Tibial nerve (tissue), 3 donors: Measurements from ENCODE around the gene AMFR.

Source experiments
- POLR2A ChIP-seq, 2 donors: fragments of 450-650 bp; IDR thresholded peaks; one replicate each; pipeline ENCODE4 v1.6.1; 2017; ENCODE audit warnings: antibody characterized with exemption in 2 of 2, mild to moderate bottlenecking in 2 of 2, moderate library complexity in 2 of 2
- TF ChIP-seq, protein P1 (sequence below), 5 experiments: fragments of 200-600 bp in 3 of 5; fragments of 450-650 bp in 2 of 5; sonication (generic) in 3 of 5; IDR thresholded peaks; one replicate each; pipeline ENCODE4 v1.5.1; 2016 to 2019; ENCODE audit warnings: antibody characterized with exemption in 5 of 5, mild to moderate bottlenecking in 3 of 5, moderate library complexity in 2 of 5

DNA sequence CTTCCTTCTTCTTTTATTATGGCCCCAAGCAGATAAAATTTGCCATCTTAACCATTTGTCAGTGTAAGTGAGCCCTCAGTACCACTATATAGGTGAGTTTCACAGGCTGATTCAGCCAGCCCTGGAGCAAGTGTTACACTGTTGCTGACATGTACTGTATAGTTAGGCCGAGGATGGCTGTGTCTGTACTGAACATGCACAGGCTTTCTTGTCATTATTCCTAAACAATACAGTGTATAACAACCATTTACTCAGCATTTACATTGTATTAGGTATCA lies 53.7 kb downstream of the AMFR start:
- TF ChIP-seq, protein P1, sequence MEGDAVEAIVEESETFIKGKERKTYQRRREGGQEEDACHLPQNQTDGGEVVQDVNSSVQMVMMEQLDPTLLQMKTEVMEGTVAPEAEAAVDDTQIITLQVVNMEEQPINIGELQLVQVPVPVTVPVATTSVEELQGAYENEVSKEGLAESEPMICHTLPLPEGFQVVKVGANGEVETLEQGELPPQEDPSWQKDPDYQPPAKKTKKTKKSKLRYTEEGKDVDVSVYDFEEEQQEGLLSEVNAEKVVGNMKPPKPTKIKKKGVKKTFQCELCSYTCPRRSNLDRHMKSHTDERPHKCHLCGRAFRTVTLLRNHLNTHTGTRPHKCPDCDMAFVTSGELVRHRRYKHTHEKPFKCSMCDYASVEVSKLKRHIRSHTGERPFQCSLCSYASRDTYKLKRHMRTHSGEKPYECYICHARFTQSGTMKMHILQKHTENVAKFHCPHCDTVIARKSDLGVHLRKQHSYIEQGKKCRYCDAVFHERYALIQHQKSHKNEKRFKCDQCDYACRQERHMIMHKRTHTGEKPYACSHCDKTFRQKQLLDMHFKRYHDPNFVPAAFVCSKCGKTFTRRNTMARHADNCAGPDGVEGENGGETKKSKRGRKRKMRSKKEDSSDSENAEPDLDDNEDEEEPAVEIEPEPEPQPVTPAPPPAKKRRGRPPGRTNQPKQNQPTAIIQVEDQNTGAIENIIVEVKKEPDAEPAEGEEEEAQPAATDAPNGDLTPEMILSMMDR (IDR thresholded peaks at IDR 0.05) = no peak
- TF ChIP-seq POLR2A (IDR thresholded peaks at IDR 0.05) = no peak
